Endothelial cell of umbilical vein (primary cell): ENCODE data around the gene PRKAG2.

Experiments
- EZH2 ChIP-seq: IDR thresholded peaks from 2 replicates; pipeline ENCODE4 v1.6.1; 2012; ENCODE audit warnings: borderline replicate concordance, low read depth, mild to moderate bottlenecking, moderate library complexity, low read length, inconsistent platforms; ENCODE audit not compliant: severe bottlenecking
- GATA2 ChIP-seq: IDR thresholded peaks from 2 replicates; pipeline ENCODE4 v1.7.0; 2011; ENCODE audit warnings: low read depth, mild to moderate bottlenecking, moderate library complexity, mixed read lengths, low read length; ENCODE audit not compliant: insufficient read length, insufficient read depth
- JUN ChIP-seq: IDR thresholded peaks from 2 replicates; pipeline ENCODE4 v1.6.1; 2011; ENCODE audit warnings: borderline replicate concordance, low read depth; ENCODE audit not compliant: insufficient read length, insufficient read depth
- POLR2A ChIP-seq: IDR thresholded peaks from 2 replicates; pipeline ENCODE4 v1.6.1; 2012; ENCODE audit warnings: low read depth, mild to moderate bottlenecking, control low read depth, low read length
- POLR2AphosphoS5 ChIP-seq: IDR thresholded peaks from 2 replicates; pipeline ENCODE4 v1.6.1; 2012; ENCODE audit warnings: low read depth, mild to moderate bottlenecking, control low read depth, low read length, moderate library complexity; ENCODE audit not compliant: insufficient read depth
- TF ChIP-seq, protein P1 (sequence below), 2 donors: IDR thresholded peaks; 1 replicate in 1 of 2; 2 replicates in 1 of 2; pipeline ENCODE4 v1.5.1; 2011; ENCODE audit warnings: low read length in 2 of 2, mild to moderate bottlenecking in 2 of 2, moderate library complexity in 2 of 2, control low read depth in 1 of 2, inconsistent platforms in 1 of 2, low read depth in 1 of 2; ENCODE audit not compliant: insufficient read depth in 1 of 2; ENCODE audit errors: extremely low read depth in 1 of 2

DNA sequence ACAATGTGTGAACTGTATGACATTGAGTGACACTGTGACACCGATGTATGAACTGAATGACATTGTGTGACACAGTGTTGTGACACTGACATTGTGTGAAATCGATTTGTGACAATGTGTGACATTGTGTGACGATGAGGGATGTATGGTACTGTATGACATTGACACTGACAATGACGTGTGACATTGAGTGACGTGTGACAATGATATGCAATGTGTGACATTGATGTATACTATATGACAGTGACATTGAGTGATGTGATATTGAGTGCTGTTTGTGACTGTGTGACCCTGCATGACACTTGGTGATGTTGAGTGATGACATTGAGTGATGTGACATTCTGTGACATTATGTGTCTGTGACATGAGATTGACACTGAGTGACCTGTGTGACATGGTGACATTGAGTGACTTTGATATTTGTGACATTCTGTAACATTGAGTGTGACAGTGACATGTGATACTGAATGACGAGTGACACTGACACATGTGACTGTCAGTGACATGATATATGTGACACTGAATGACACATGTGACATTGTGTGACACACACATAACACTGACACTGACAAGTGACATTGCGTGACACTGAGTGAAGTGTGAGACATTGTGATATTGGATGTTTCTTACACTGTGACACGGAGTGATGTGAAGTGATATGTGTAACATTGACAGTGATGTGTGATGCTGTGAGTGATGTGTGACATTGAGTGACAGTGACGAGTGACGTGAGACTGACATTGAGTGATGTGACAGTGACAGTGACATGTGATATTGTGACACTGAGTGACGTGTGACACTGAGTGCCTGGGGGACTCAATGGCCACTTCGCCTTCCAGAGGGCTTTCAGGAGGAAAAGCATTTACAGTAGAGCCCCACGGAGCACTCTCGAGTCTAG, 167.5 kb downstream of the PRKAG2 start:
- TF ChIP-seq, protein P1, sequence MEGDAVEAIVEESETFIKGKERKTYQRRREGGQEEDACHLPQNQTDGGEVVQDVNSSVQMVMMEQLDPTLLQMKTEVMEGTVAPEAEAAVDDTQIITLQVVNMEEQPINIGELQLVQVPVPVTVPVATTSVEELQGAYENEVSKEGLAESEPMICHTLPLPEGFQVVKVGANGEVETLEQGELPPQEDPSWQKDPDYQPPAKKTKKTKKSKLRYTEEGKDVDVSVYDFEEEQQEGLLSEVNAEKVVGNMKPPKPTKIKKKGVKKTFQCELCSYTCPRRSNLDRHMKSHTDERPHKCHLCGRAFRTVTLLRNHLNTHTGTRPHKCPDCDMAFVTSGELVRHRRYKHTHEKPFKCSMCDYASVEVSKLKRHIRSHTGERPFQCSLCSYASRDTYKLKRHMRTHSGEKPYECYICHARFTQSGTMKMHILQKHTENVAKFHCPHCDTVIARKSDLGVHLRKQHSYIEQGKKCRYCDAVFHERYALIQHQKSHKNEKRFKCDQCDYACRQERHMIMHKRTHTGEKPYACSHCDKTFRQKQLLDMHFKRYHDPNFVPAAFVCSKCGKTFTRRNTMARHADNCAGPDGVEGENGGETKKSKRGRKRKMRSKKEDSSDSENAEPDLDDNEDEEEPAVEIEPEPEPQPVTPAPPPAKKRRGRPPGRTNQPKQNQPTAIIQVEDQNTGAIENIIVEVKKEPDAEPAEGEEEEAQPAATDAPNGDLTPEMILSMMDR (IDR thresholded peaks at IDR 0.05; ENCODE audit: extremely low read depth in 1 of 2, insufficient read depth in 1 of 2, low read depth in 1 of 2, low read length in 2 of 2) = no peak
- TF ChIP-seq EZH2 (no peak), POLR2AphosphoS5 (no peak), POLR2A (no peak), GATA2 (no peak), JUN (no peak)
